CD4-positive, alpha-beta T cell treated with Interleukin-1 beta for 1 hour (primary cell): Measurements from ENCODE around the gene MRGPRF.
"Not testable (repeated sequence)": the region's sequence is repeated elsewhere in the genome, so short reads cannot be mapped to it uniquely, and the experiment has no call there.

ENCODE experiments used
- DNase-seq, 2 donors: peaks; one replicate each; pipeline ENCODE4 v3.0.0-alpha.2; 2020 to 2022

The MRGPRF gene

GRCh38 chr11:68980776-68981065 lies 32.3 kb downstream of the MRGPRF start, which contains the start of gene MRGPRD:
Gene MRGPRD (minus strand): TSS chr11:68980986. CDS start chr11:68980986, 0 bp downstream.
- DNase-seq, result no peak

GRCh38 chr11:68979931-68980775 lies 32.9 kb downstream of the MRGPRF start:
- no peak for DNase-seq

GRCh38 chr11:68978931-68979594 lies 34.0 kb downstream of the MRGPRF start:
- DNase-seq, result no peak

GRCh38 chr11:68978626-68978930 lies 34.5 kb downstream of the MRGPRF start:
- no peak for DNase-seq

- DNase-seq, result no peak
Measured at GRCh38 chr11:68977781-68978625, 35.0 kb downstream of the MRGPRF start.

- DNase-seq, result no peak
Measured at GRCh38 chr11:68976563-68976962, 36.5 kb downstream of the MRGPRF start.

GRCh38 chr11:68976095-68976494 lies 37.0 kb downstream of the MRGPRF start:
- DNase-seq, result no peak

GRCh38 chr11:68974421-68975194 lies 38.4 kb downstream of the MRGPRF start:
- DNase-seq, result peak in 1 of 2 donors; percentile 19

GRCh38 chr11:68973706-68974105 lies 39.3 kb downstream of the MRGPRF start:
- not testable (repeated sequence) for DNase-seq

GRCh38 chr11:68973219-68973618 lies 39.8 kb downstream of the MRGPRF start:
- no peak for DNase-seq

GRCh38 chr11:68970921-68971636 lies 42.0 kb downstream of the MRGPRF start:
- no peak for DNase-seq

- DNase-seq, result no peak
Measured at GRCh38 chr11:68969386-68969785, 43.7 kb downstream of the MRGPRF start.

- DNase-seq, result no peak
Measured at GRCh38 chr11:68968306-68969250, 44.5 kb downstream of the MRGPRF start.

- no peak for DNase-seq
Measured at GRCh38 chr11:68966894-68967780, 45.9 kb downstream of the MRGPRF start.

- peak in 1 of 2 donors; percentile 17 for DNase-seq
Measured at GRCh38 chr11:68965901-68966853, 46.9 kb downstream of the MRGPRF start.

- DNase-seq, result no peak
Measured at GRCh38 chr11:68963779-68964178, 49.3 kb downstream of the MRGPRF start.

GRCh38 chr11:68962527-68963250 lies 50.4 kb downstream of the MRGPRF start:
- DNase-seq, result peak; percentile 20 to 51

GRCh38 chr11:68961245-68961644 lies 51.8 kb downstream of the MRGPRF start:
- DNase-seq, result no peak
